ENCODE data around the gene TPRN.

GRCh38 chr9:137143459-137143858 is 57.1 kb downstream of the TPRN start:
- TF ChIP-seq CTCF (IDR thresholded peaks at IDR 0.05; ENCODE audit: extremely low read depth in 1 of 2, insufficient read depth in 1 of 2, low read depth in 1 of 2, low read length in 2 of 2) (no peak), POLR2A (IDR thresholded peaks at IDR 0.05; ENCODE audit: low read depth, low read length) (no peak), EZH2 (IDR thresholded peaks at IDR 0.05; ENCODE audit: borderline replicate concordance, low read depth, low read length, severe bottlenecking) (no peak), MAX (IDR thresholded peaks at IDR 0.05; ENCODE audit: insufficient read depth, insufficient read length) (no peak), POLR2AphosphoS5 (IDR thresholded peaks at IDR 0.05; ENCODE audit: insufficient read depth, low read depth, low read length) (no peak), JUN (IDR thresholded peaks at IDR 0.05; ENCODE audit: borderline replicate concordance, insufficient read depth, insufficient read length, low read depth) (no peak)
